GM13977 (cell line): ENCODE data around the gene SRPX2.

Experiments
- DNase-seq: peaks from one replicate; pipeline ENCODE4 v3.0.0; 2012; ENCODE audit warnings: low spot score
- in situ Hi-C: fragments of 300-500 bp; cut with MboI; formaldehyde crosslinking; loops from one replicate; pipeline ENCODE4 v1.12.0; 2022; ENCODE audit warnings: low sequenced_read_pairs, low pct_unique_long_range_greater_than_20kb, mixed read lengths, inconsistent platforms; ENCODE audit not compliant: unreplicated experiment
- TF ChIP-seq, protein P1 (sequence below): IDR thresholded peaks from 2 replicates; pipeline ENCODE4 v1.5.1; 2012; ENCODE audit warnings: mild to moderate bottlenecking, control low read depth; ENCODE audit not compliant: insufficient read depth; ENCODE audit errors: extremely low read depth, missing control alignments

Gene SRPX2

DNA sequence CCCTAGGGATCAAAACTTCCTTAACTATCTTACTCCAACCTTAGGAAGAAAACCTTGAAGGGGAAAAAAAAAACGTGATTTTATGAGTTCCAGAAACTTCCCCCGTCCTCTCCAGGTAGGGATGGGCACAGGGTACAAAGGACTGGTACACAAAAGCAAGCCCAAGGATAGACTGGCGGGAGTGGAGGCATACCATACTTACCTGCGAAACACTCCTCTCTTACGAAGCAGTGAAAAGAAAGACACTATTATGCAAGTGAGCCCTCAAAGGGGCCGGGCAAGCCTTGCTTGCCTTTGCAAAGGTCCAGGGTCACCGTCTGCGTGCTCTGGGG is 8.0 kb upstream of the SRPX2 start:
- no peak for DNase-seq
- TF ChIP-seq, protein P1, sequence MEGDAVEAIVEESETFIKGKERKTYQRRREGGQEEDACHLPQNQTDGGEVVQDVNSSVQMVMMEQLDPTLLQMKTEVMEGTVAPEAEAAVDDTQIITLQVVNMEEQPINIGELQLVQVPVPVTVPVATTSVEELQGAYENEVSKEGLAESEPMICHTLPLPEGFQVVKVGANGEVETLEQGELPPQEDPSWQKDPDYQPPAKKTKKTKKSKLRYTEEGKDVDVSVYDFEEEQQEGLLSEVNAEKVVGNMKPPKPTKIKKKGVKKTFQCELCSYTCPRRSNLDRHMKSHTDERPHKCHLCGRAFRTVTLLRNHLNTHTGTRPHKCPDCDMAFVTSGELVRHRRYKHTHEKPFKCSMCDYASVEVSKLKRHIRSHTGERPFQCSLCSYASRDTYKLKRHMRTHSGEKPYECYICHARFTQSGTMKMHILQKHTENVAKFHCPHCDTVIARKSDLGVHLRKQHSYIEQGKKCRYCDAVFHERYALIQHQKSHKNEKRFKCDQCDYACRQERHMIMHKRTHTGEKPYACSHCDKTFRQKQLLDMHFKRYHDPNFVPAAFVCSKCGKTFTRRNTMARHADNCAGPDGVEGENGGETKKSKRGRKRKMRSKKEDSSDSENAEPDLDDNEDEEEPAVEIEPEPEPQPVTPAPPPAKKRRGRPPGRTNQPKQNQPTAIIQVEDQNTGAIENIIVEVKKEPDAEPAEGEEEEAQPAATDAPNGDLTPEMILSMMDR: no peak
- in situ Hi-C loops: no loop called here

- TF ChIP-seq, protein P1: peak; percentile 22
- in situ Hi-C loops: no loop called here
- DNase-seq: peak; percentile 60
These were observed 7.5 kb upstream of the SRPX2 start, which contains the start of gene TSPAN6 for GRCh38 chrX:100636321-100636991. Gene TSPAN6, minus strand, starts transcription at chrX:100636806. Its CDS starts 112 bp downstream, at chrX:100636694.

GRCh38 chrX:100642290-100642689 is 1.7 kb upstream of the SRPX2 start:
- no peak for DNase-seq
- TF ChIP-seq, protein P1: no peak
- in situ Hi-C loops: no loop called here

DNA sequence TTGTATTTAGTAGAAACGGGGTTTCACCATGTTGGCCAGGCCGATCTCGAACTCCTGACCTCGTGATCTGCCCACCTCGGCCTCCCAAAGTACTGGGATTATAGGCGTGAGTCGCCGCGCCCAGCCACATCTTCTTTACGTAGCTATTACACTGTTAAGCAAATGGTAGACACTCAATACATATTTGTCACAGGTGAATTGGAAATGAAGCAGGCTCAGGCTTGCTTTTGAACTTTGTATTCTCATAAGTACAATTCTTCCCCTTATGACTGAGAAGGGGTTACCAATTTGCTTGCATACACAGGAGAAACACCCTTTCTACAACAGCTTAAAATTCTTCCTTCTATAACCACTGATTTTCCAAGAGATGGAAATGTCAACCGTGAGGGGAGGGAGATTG is 787 bp upstream of the SRPX2 start:
- DNase-seq: no peak
- TF ChIP-seq, protein P1: no peak
- in situ Hi-C loops: no loop called here

GRCh38 chrX:100645106-100645505 is 1.1 kb downstream of the SRPX2 start:
- TF ChIP-seq, protein P1: no peak
- DNase-seq: no peak
- in situ Hi-C loops: no loop called here

DNA sequence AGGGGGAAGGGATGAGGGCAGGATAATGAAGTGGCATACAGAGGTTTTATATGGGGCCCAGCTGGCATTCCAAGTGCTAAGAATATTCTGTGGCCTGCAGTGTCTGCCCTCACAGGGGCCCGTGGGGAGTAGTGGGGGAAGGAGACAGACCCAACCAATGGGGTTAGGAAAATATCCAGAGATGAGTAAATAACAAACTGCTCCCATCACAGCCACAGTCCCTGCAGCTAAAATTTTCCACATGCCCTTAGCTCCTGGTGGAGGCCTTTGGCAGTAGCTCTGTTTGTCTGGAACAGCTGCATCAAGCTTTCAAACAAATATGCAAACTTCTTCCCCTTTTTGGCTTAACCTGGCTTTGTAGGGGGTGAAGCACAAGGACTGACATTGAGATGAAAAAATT is 3.1 kb downstream of the SRPX2 start:
- TF ChIP-seq, protein P1: no peak
- no peak for DNase-seq
- in situ Hi-C loops: no loop called here
